GM12878 (cell line): Measurements from ENCODE around the gene IRGQ. TPM values are rescaled to one million over a fixed set of nuclear protein-coding genes. Genes with fewer than 3 reads are reported as not detected.

Source experiments
- ATAC-seq: fragments of 200-7000 bp; cut with Tn5 transposase; 3 replicates; pipeline ENCODE4 v1.9.1; 2020; ENCODE audit warnings: mild to moderate bottlenecking, moderate library complexity
- BruUV-seq: library from RNA; stranded (reverse); fragments of 400-500 nt; replicated peaks from 2 replicates; lab custom pipeline; 2021; lab: Mats Ljungman, UMichigan
- CTCF ChIA-PET: fragments of 300-600 bp; sonication (Branson Sonifier 250); formaldehyde crosslinking; extraction: SDS; loops from one replicate; lab custom pipeline; 2021; ENCODE audit warnings: inconsistent platforms; lab: Yijun Ruan, JAX
- POLR2A ChIA-PET: fragments of 350-600 bp; formaldehyde crosslinking; extraction: SDS; loops from one replicate; lab custom pipeline; 2021; ENCODE audit warnings: inconsistent platforms; lab: Charles Lee
- RAD21 ChIA-PET: fragments of 300-600 bp; sonication (Branson Sonifier 250); formaldehyde crosslinking; loops from one replicate; lab custom pipeline; 2023; ENCODE audit warnings: antibody characterized with exemption; ENCODE audit not compliant: unreplicated experiment; lab: Charles Lee
- SMC1A ChIA-PET: fragments of 300-600 bp; sonication (Branson Sonifier 250); formaldehyde crosslinking; loops from one replicate; lab custom pipeline; 2023; ENCODE audit not compliant: unreplicated experiment, uncharacterized antibody; lab: Charles Lee
- DNase-seq: peaks from one replicate; pipeline ENCODE4 v3.0.0-alpha.2; 2011; ENCODE audit warnings: low read depth, low spot score
- FAIRE-seq: peaks from 3 replicates; lab custom pipeline; 2011; peaks lifted over from hg19 to GRCh38; lab: Jason Lieb, UNC
- H2AFZ ChIP-seq: 2 replicates; pipeline ENCODE4 v1.6.0; 2011; ENCODE audit warnings: low read depth, low read length, control low read depth; ENCODE audit not compliant: control insufficient read depth
- H3K27ac ChIP-seq: 2 replicates; pipeline ENCODE4 v1.5.1; 2011; ENCODE audit warnings: control low read depth; ENCODE audit not compliant: control insufficient read depth, insufficient read depth
- H3K27me3 ChIP-seq, 2 experiments: replicated peaks in 1 of 2; 2 replicates each; pipeline versions ENCODE4 v1.6.0 to v1.6.1; 2011; ENCODE audit warnings: low read length in 1 of 2; ENCODE audit not compliant: control insufficient read depth in 2 of 2, insufficient read depth in 2 of 2
- H3K36me3 ChIP-seq, 2 experiments: 2 replicates each; pipeline ENCODE4 v1.5.1; 2011; ENCODE audit warnings: low read length in 1 of 2; ENCODE audit not compliant: control insufficient read depth in 2 of 2, insufficient read depth in 2 of 2
- H3K4me1 ChIP-seq: 2 replicates; pipeline ENCODE4 v1.6.1; 2011; ENCODE audit warnings: mild to moderate bottlenecking, low read length, moderate library complexity, mixed read lengths; ENCODE audit not compliant: control insufficient read depth, insufficient read depth
- H3K4me2 ChIP-seq: 2 replicates; pipeline ENCODE4 v1.6.0; 2011; ENCODE audit warnings: control low read depth; ENCODE audit not compliant: control insufficient read depth, insufficient read depth
- H3K4me3 ChIP-seq: fragments of 200-600 bp; sonication (generic); 2 replicates; pipeline ENCODE4 v1.5.1; 2016
- H3K79me2 ChIP-seq: 2 replicates; pipeline ENCODE4 v1.6.0; 2011; ENCODE audit warnings: low read length; ENCODE audit not compliant: control insufficient read depth, insufficient read depth
- H3K9ac ChIP-seq: 2 replicates; pipeline ENCODE4 v1.8.0; 2011; ENCODE audit warnings: low read length, control low read depth, mixed read lengths; ENCODE audit not compliant: control insufficient read depth, insufficient read depth
- H3K9me3 ChIP-seq: replicated peaks from 3 replicates; pipeline ENCODE4 v1.5.1; 2011; ENCODE audit warnings: mild to moderate bottlenecking, low read length; ENCODE audit not compliant: control insufficient read depth, insufficient read depth
- H4K20me1 ChIP-seq: 2 replicates; pipeline ENCODE4 v1.6.0; 2011; ENCODE audit not compliant: control insufficient read depth, insufficient read depth
- BCLAF1 ChIP-seq: fragments of 450-650 bp; IDR thresholded peaks from 2 replicates; pipeline ENCODE4 v1.6.1; 2017; ENCODE audit warnings: antibody characterized with exemption, mild to moderate bottlenecking, moderate library complexity
- IKZF1 ChIP-seq: fragments of 450-650 bp; conservative IDR thresholded peaks from 2 replicates; pipeline ENCODE4 v1.6.1; 2017; ENCODE audit warnings: antibody characterized with exemption, mild to moderate bottlenecking
- MTA2 ChIP-seq: fragments of 450-650 bp; IDR thresholded peaks from 2 replicates; pipeline ENCODE4 v1.6.1; 2016; ENCODE audit warnings: low read depth, mild to moderate bottlenecking, moderate library complexity
- NKRF ChIP-seq: fragments of 450-650 bp; conservative IDR thresholded peaks from 2 replicates; pipeline ENCODE4 v1.6.1; 2017; ENCODE audit warnings: mild to moderate bottlenecking, moderate library complexity
- SRF ChIP-seq, 2 experiments: IDR thresholded peaks; 2 replicates each; pipeline ENCODE4 v1.6.1; 2011; ENCODE audit warnings: low read depth in 2 of 2, low read length in 2 of 2, mild to moderate bottlenecking in 1 of 2, moderate library complexity in 1 of 2
- ZBTB4 ChIP-seq: fragments of 450-650 bp; formaldehyde crosslinking; IDR thresholded peaks from 2 replicates; pipeline ENCODE4 v1.4.0; 2022; ENCODE audit warnings: mild to moderate bottlenecking, moderate library complexity
- ZBTB40 ChIP-seq: fragments of 450-650 bp; IDR thresholded peaks from 2 replicates; pipeline ENCODE4 v1.6.1; 2016; ENCODE audit warnings: mild to moderate bottlenecking, moderate library complexity, borderline replicate concordance
- WGBS: methylation state at CpG from one replicate; pipeline ENCODE4 v1.1.6; 2016; ENCODE audit warnings: low lambda C conversion rate; ENCODE audit not compliant: insufficient replicate concordance, insufficient coverage; ENCODE audit errors: missing lambda C conversion rate; 5-methylcytosine and 5-hydroxymethylcytosine counted together
- in situ Hi-C: fragments of 300-500 bp; cut with MboI; formaldehyde crosslinking; loops from 9 replicates; pipeline ENCODE4 v1.14.3; 2018; ENCODE audit warnings: mixed read lengths
- intact Hi-C: fragments of 100-400 bp; cut with micrococcal nuclease; formaldehyde crosslinking; loops from one replicate; pipeline ENCODE4 v1.14.2; 2022; ENCODE audit not compliant: unreplicated experiment
- polyA plus RNA-seq, 11 experiments: library from polyadenylated mRNA; depleted of rRNA in 4 of 11; unstranded in 6 of 11; stranded (reverse) in 5 of 11; fragments of >200 nt; fragmentation: Nextera tagmentation in 4 of 11; fragmentation: Illumina TruSeq in 1 of 11; extraction: Ambion mirVana in 4 of 11; extraction: Trizol in 1 of 11; gene quantifications; 1 replicate in 1 of 11; 2 replicates in 10 of 11; pipeline versions ENCODE4 v1.2.1 to v1.2.3, GENCODE V29; 2011 to 2016; ENCODE audit warnings: inconsistent platforms in 2 of 11, missing spikeins in 2 of 11, low read depth in 1 of 11
- total RNA-seq, 4 experiments: library from RNA; depleted of rRNA in 3 of 4; stranded (reverse); fragments of >200 nt in 3 of 4; fragmentation: Illumina TruSeq in 1 of 4; extraction: Trizol in 1 of 4; gene quantifications; 2 replicates each; pipeline versions ENCODE4 v1.2.1 to v1.2.3, GENCODE V29; 2013 to 2021

Gene IRGQ
- total and polyA plus RNA-seq, 10 of the 15 experiments (the other 5 are each of a cell fraction or from before 2014, with no cell fraction given) = 3.3 to 20.8 (median 9.0) TPM

GRCh38 chr19:43640424-43640757 is 44.5 kb upstream of the IRGQ start:
- ChIA-PET RAD21 (no interaction called here), POLR2A (no interaction called here), CTCF (no interaction called here), SMC1A (no interaction called here)
- no peak for FAIRE-seq
- peaks cover 5% of the 10 kb centered on the region for H3K4me1 ChIP-seq
- no peak for DNase-seq
- no peak for ATAC-seq
- WGBS = 31% methylated on average over 7 of the region's 9 CpGs
- H3K36me3 ChIP-seq = no peaks in the 10 kb centered on the region
- no peak overlapping the region for H2AFZ ChIP-seq
- no peaks in the 10 kb centered on the region for H4K20me1 ChIP-seq
- peaks cover 10 to 16% of the 10 kb centered on the region in 2 experiments for H3K27me3 ChIP-seq
- in situ Hi-C loops (no loop called here), intact Hi-C loops (no loop called here)
- no peak overlapping the region for H3K4me3 ChIP-seq
- no peak overlapping the region for H3K27ac ChIP-seq
- H3K9ac ChIP-seq = no peak overlapping the region
- peak overlapping the region; percentile 62 for H3K4me2 ChIP-seq
- no TSS peak for BruUV-seq
- no peaks in the 10 kb centered on the region for H3K9me3 ChIP-seq
- no peaks in the 10 kb centered on the region for H3K79me2 ChIP-seq
- no peak for TF ChIP-seq ZBTB4 (CRISPR knock-in tag)
- no peak for TF ChIP-seq BCLAF1
- no peak for TF ChIP-seq MTA2
- TF ChIP-seq IKZF1 = no peak
- no peak for TF ChIP-seq NKRF
- TF ChIP-seq SRF (IDR thresholded peaks at IDR 0.05; ENCODE audit: low read depth in 2 of 2, low read length in 2 of 2) = no peak
- no peak for TF ChIP-seq ZBTB40
